Measurements from ENCODE around the gene MFSD8.
"Not testable (repeated sequence)": the region's sequence is repeated elsewhere in the genome, so short reads cannot be mapped to it uniquely, and the experiment has no call there.

The MFSD8 gene

GRCh38 chr4:127931836-127932235 lies 33.1 kb downstream of the MFSD8 start:
- not testable (repeated sequence) for DNase-seq (ENCODE audit: low read depth in 2 of 2)

- DNase-seq (ENCODE audit: low read depth in 2 of 2) = no peak
These were observed 34.8 kb downstream of the MFSD8 start for GRCh38 chr4:127930175-127930574.

- not testable (repeated sequence) for DNase-seq (ENCODE audit: low read depth in 2 of 2)
These were observed 39.3 kb downstream of the MFSD8 start for GRCh38 chr4:127925720-127926119.

- DNase-seq (ENCODE audit: low read depth in 2 of 2) = no peak
These were observed 42.7 kb downstream of the MFSD8 start for GRCh38 chr4:127922226-127922625.

- no peak for DNase-seq (ENCODE audit: low read depth in 2 of 2)
These were observed 44.5 kb downstream of the MFSD8 start for GRCh38 chr4:127920521-127920920.

GRCh38 chr4:127917151-127917550 lies 47.8 kb downstream of the MFSD8 start:
- no peak for DNase-seq (ENCODE audit: low read depth in 2 of 2)

GRCh38 chr4:127916512-127916911 lies 48.5 kb downstream of the MFSD8 start:
- DNase-seq (ENCODE audit: low read depth in 2 of 2) = no peak

- DNase-seq (ENCODE audit: low read depth in 2 of 2) = no peak
These were observed 59.9 kb downstream of the MFSD8 start for GRCh38 chr4:127905029-127905428.

GRCh38 chr4:127899682-127900081 lies 65.3 kb downstream of the MFSD8 start:
- DNase-seq (ENCODE audit: low read depth in 2 of 2) = not testable (repeated sequence)

- no peak for DNase-seq (ENCODE audit: low read depth in 2 of 2)
These were observed 68.4 kb downstream of the MFSD8 start for GRCh38 chr4:127896528-127896927.

- no peak for DNase-seq (ENCODE audit: low read depth in 2 of 2)
These were observed 68.9 kb downstream of the MFSD8 start for GRCh38 chr4:127896069-127896468.

GRCh38 chr4:127889903-127890302 lies 75.1 kb downstream of the MFSD8 start:
- no peak for DNase-seq (ENCODE audit: low read depth in 2 of 2)

- no peak for DNase-seq (ENCODE audit: low read depth in 2 of 2)
These were observed 76.4 kb downstream of the MFSD8 start for GRCh38 chr4:127888559-127888958.

- no peak for DNase-seq (ENCODE audit: low read depth in 2 of 2)
These were observed 83.5 kb downstream of the MFSD8 start for GRCh38 chr4:127881563-127881864.

GRCh38 chr4:127880763-127881562 lies 84.0 kb downstream of the MFSD8 start, which contains the start of gene PLK4:
PLK4 (plus strand) TSS chr4:127880893; CDS start chr4:127881135, 242 bp downstream.
- peak; percentile 82 to 85 for DNase-seq (ENCODE audit: low read depth in 2 of 2)

GRCh38 chr4:127875791-127876190 lies 89.2 kb downstream of the MFSD8 start:
- DNase-seq (ENCODE audit: low read depth in 2 of 2) = no peak

- DNase-seq (ENCODE audit: low read depth in 2 of 2) = no peak
These were observed 94.3 kb downstream of the MFSD8 start for GRCh38 chr4:127870688-127871087.

- no peak for DNase-seq (ENCODE audit: low read depth in 2 of 2)
These were observed 94.7 kb downstream of the MFSD8 start for GRCh38 chr4:127870281-127870680.

GRCh38 chr4:127868196-127868595 lies 96.8 kb downstream of the MFSD8 start:
- DNase-seq (ENCODE audit: low read depth in 2 of 2) = no peak
